ENCODE results near the gene APOL3.
A peak's percentile ranks its signal among the peaks of the same experiment; 100 is the strongest.
"Not testable (repeated sequence)": the region's sequence is repeated elsewhere in the genome, so short reads cannot be mapped to it uniquely, and the experiment has no call there.

Gene APOL3, protein sequence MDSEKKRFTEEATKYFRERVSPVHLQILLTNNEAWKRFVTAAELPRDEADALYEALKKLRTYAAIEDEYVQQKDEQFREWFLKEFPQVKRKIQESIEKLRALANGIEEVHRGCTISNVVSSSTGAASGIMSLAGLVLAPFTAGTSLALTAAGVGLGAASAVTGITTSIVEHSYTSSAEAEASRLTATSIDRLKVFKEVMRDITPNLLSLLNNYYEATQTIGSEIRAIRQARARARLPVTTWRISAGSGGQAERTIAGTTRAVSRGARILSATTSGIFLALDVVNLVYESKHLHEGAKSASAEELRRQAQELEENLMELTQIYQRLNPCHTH

DNA sequence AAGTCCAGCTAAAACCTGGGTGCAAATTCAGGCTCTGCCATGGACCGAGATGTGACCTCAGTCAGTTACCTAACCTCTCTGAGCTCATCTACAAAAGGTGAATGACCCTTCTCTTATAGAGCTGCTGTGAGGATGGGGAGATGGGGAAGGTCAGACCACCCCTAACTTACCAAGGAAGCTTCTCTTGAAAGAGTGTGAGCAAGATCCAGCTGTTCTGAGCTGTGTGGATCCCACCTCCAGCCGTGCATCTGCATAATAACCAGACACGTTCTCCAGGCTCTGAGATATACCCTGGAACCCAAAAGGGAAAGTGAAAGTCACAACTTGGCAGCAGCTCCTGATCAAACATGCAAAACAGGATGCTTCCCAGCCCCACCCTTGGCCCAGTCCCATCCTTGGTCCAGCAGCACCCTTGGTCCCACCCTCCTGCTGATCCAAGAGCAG is at the start of gene APOL3:
TSS of gene APOL3 (minus strand) at position 257 of the 444 bp plus-strand sequence. CDS start 11,700 bp downstream, outside the sequence.
- peak in 1 of 2 experiments; percentile 9 for DNase-seq (ENCODE audit: low read depth in 1 of 2, low spot score in 1 of 2)
- TF ChIP-seq JUND (IDR thresholded peaks at IDR 0.05; ENCODE audit: low read depth), result no peak
- in situ Hi-C loops (cut with HindIII; ENCODE audit: low pct_unique_long_range_greater_than_20kb, low sequenced_read_pairs), result no loop called here

DNA sequence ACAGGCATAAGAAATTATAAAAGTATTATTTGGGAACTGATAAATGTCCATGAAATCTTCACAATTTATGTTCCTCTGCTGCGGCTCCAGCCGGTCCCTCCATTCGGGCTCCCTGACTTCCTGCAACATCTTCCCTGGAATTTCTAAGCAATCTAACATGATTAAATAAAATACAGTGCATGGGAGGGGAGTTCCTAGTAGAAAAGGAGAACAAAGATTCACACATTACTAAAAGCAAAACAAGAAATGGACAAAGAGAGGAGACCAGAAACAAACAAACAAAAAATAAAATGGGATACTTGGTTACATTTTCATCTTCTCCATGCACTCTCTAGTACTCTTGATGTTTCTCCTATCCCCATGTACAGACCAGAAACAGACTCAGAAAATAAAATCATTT is 49.7 kb upstream of the APOL3 start:
- DNase-seq (ENCODE audit: low read depth in 1 of 2, low spot score in 1 of 2), result no peak
- in situ Hi-C loops (cut with HindIII; ENCODE audit: low pct_unique_long_range_greater_than_20kb, low sequenced_read_pairs), result no loop called here

DNA sequence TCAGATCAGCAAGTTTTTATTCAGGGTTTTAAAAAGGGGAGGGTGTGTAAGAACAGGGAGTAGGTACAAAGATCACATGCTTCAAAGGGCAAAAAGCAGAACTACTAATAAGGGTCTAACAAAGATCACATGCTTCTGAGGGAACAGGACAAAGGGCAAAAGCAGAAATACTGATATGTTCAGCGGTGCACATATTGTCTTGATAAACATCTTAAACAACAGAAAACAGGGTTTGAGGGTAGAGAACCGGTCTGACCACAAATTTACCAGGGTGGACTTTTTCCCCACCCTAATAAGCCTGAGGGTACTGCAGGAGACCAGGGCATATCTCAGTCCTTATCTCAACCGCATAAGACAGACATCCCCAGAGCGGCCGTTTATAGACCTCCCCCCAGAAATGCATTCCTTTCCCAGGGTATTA is 48.9 kb upstream of the APOL3 start:
- in situ Hi-C loops (cut with HindIII; ENCODE audit: low pct_unique_long_range_greater_than_20kb, low sequenced_read_pairs); DNase-seq (ENCODE audit: low read depth in 1 of 2, low spot score in 1 of 2): not testable (repeated sequence)

More for the DNA sequence above, 49.7 kb upstream of the APOL3 start:
- no peak for TF ChIP-seq JUND (IDR thresholded peaks at IDR 0.05; ENCODE audit: low read depth)

DNA sequence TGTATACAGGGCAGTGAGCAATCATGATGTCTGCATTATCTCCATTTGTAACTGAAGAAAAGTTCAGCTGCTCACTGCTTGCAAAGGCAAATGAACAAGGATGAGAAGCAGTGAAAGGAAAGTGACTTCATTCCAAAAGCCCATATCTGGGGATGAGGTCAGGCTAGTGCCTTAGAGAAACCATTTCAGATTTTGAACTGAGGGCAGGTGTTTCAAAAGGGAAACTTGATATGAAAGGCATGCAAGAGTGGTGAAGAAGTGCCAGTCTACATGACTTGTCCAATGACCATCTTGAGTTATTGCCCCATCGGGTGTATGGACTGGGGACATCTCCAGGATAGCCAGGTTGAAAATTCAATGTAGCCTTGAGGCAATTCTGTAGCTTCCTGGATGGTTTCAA is 48.4 kb upstream of the APOL3 start:
- in situ Hi-C loops (cut with HindIII; ENCODE audit: low pct_unique_long_range_greater_than_20kb, low sequenced_read_pairs), result no loop called here
- DNase-seq (ENCODE audit: low read depth in 1 of 2, low spot score in 1 of 2), result no peak
- TF ChIP-seq JUND (IDR thresholded peaks at IDR 0.05; ENCODE audit: low read depth), result no peak

DNA sequence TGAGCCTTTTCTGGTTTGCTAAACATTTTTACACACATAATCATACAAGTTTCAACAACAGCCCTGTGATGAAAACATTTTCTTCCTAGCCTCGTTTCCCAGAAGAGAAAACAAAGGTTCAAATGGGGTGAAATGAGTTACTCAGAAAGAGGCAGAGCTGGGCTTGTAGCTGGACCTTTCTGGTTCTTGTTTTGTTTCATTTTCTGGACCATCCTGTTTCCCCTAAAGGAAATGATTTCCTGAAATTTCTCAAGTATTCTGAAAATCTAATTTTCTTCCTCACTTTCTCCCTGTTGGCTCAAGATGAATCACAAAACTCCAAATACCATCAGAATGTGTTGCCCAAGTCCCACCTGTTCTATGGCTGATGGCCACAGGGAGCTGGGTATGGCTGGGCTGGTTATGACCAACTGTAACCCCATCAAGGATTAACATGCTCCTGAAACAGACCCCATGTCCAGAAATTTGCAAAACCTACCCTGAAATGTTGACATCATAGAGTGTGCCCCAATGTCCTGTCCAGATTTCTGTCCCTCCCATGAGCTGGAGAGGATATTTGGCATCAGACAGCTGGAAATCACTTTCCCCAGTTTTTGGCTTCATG is 47.7 kb upstream of the APOL3 start:
- no peak for TF ChIP-seq JUND (IDR thresholded peaks at IDR 0.05; ENCODE audit: low read depth)
- in situ Hi-C loops (cut with HindIII; ENCODE audit: low pct_unique_long_range_greater_than_20kb, low sequenced_read_pairs), result no loop called here
- DNase-seq (ENCODE audit: low read depth in 1 of 2, low spot score in 1 of 2), result no peak

DNA sequence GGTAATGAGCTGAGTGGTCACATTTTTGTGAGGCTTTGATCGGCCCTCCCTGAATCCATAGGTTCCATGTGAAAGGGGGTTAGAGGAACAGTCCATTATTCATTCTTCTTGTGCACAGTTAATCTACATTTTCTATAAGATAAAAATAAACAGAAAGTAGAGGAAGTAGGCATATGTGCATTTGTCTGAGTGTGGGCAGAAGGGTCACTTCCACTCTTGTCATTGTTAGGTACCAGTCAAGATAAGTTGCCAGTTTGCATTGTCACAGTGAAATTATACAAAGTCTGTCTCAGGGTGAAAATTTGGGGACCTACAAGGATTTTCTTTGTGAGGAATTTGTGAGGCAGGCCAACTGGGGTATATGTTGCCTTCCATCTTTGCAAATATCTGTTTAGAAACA is 45.7 kb upstream of the APOL3 start:
- in situ Hi-C loops (cut with HindIII; ENCODE audit: low pct_unique_long_range_greater_than_20kb, low sequenced_read_pairs), result no loop called here
- no peak for TF ChIP-seq JUND (IDR thresholded peaks at IDR 0.05; ENCODE audit: low read depth)
- DNase-seq (ENCODE audit: low read depth in 1 of 2, low spot score in 1 of 2), result no peak

DNA sequence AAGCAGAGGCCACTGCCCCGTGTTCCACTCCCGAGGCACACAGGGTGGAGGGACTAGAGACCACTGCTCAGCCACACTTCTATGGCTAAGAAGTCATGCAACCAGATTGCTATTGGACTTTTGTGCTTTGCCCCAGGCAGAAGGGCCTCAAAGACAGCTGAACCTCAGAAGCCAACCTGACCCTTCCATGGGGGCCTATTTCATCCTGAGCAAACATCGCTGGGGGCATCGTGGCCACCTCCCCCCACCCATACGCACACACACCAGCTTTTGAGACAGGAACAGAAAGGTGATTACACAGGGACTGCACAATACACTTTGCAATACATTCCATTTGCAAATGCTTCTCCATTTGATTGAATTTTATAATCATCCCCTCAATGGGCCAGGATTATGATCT is 45.0 kb upstream of the APOL3 start:
- in situ Hi-C loops (cut with HindIII; ENCODE audit: low pct_unique_long_range_greater_than_20kb, low sequenced_read_pairs); DNase-seq (ENCODE audit: low read depth in 1 of 2, low spot score in 1 of 2): not testable (repeated sequence)

DNA sequence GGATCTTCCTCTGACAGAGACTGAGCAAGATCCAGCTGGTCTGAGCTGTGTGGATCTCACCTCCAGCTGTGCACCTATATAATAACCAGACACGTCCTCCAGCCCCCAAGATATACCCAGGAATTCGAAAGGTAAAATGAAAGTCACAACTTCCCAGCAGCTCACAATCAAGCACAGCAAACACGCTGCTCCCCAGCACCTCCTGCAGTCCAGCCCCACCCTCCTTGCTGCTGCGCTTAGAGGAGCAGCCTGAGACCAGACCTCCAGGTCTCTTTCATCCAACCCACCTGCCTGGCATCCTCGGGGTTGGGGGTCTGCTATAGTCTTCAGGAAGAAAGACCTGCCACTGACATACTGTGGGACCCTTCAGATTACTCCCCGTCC is 44.1 kb upstream of the APOL3 start:
- in situ Hi-C loops (cut with HindIII; ENCODE audit: low pct_unique_long_range_greater_than_20kb, low sequenced_read_pairs), result no loop called here
- no peak for DNase-seq (ENCODE audit: low read depth in 1 of 2, low spot score in 1 of 2)
- TF ChIP-seq JUND (IDR thresholded peaks at IDR 0.05; ENCODE audit: low read depth), result no peak

DNA sequence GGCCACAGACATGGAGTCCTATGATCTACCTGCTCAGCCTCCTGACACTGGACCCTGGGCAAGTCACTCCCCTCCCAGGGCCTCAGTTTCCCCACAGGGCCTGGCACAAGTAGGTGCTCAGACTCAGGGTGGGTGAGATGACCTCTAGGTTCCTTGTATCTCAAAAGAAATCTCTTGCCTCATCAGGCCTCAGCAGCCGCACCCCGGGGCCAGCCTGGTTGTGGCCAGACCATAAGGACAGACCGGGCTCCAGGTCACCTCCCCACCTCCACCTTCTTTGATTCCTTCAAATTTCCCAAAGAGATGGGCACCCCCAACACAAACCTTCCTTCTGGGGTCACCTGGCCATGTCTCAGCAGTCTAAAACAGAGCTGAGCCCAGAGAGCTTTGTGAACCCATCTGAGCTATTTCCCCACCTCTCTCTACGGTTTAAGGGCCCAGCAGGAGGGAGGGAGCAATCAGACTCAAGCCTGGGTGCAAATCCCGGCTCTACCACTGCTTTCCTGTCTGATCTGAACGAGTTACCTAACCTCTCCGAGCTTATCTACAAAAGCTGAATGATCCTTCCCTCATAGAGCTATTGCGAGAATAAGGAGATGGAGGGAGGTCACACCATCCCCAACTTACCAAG is 43.6 kb upstream of the APOL3 start:
- in situ Hi-C loops (cut with HindIII; ENCODE audit: low pct_unique_long_range_greater_than_20kb, low sequenced_read_pairs), result no loop called here
- no peak for TF ChIP-seq JUND (IDR thresholded peaks at IDR 0.05; ENCODE audit: low read depth)
- no peak for DNase-seq (ENCODE audit: low read depth in 1 of 2, low spot score in 1 of 2)

DNA sequence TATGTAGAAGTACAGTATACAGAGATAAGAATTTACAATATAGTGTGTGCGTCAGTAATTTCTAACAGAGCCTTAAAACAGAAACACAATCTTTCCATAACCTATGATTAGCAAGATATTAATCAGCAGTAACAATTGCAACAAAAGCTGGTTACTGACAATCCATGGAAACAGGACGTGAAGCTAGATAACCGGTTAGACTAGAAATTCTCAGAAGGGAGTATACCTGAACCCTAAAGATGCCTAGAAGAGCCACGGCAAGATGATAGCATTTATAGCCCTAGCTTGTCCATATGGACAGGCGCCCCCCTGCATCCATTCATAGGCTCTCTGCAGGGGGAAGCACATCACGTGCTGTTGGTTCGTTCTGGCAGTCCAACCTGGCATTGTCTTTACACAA is 42.9 kb upstream of the APOL3 start:
- in situ Hi-C loops (cut with HindIII; ENCODE audit: low pct_unique_long_range_greater_than_20kb, low sequenced_read_pairs), result not testable (repeated sequence)
- DNase-seq (ENCODE audit: low read depth in 1 of 2, low spot score in 1 of 2), result peak in 1 of 2 experiments; percentile 33

DNA sequence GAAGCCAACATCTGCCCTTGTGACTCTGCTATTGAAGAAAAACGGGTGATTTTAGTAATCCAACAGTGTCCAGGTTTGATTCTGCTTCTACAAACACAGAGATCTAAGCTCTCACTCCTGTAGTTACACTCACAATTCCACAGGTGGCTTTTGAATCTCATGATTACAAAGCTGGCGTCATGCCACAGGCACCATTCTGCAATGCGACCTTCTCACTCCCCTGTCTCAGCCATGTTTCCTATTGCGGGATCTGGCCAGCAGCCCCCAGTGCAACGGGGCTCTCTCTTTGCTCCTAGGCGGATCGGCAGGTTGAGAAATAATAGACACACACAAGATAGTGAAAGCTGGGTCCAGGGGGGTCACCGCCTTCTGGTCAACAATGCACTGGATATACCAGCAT is 42.4 kb upstream of the APOL3 start:
- DNase-seq (ENCODE audit: low read depth in 1 of 2, low spot score in 1 of 2), result peak in 1 of 2 experiments; percentile 29
- in situ Hi-C loops (cut with HindIII; ENCODE audit: low pct_unique_long_range_greater_than_20kb, low sequenced_read_pairs), result not testable (repeated sequence)

DNA sequence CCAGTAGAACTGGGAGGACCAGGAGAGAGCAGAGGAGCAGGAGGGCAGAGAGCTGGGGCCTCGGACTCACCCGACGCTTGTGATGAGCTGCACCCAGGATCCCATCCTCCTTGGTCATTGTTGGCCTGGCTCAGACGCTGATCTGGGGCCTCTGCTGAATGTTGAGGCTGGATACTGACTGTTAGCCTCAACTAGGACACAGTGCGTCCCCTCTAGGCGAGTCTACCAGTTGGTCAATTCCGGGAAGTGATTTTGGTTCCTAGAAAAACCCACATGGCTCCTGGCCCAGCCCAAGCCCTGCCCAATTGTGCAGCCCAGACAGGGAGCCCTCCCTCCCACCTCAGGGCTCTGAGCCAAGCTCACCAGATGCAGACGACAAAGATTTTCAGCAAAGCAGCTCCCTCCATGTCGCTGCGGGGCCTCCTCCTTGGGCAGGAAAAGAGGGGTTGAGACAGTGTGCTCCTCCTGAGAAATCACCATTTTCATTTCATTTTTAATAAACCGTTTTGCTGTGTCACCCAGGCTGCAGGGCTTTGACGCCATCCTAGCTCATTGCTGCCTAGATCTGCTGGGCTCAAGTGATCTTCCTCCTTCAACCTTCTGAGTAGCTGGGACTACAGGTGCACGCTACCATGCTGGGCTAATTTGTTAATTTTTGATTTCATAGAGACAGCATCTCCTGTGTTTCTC is 41.2 kb upstream of the APOL3 start, which contains the start of gene APOL4:
TSS of gene APOL4 (minus strand) at position 180 of the 690 bp plus-strand sequence. CDS start at position 105, 75 bp downstream.
- DNase-seq (ENCODE audit: low read depth in 1 of 2, low spot score in 1 of 2), result no peak
- no peak for TF ChIP-seq JUND (IDR thresholded peaks at IDR 0.05; ENCODE audit: low read depth)
- in situ Hi-C loops (cut with HindIII; ENCODE audit: low pct_unique_long_range_greater_than_20kb, low sequenced_read_pairs), result no loop called here

DNA sequence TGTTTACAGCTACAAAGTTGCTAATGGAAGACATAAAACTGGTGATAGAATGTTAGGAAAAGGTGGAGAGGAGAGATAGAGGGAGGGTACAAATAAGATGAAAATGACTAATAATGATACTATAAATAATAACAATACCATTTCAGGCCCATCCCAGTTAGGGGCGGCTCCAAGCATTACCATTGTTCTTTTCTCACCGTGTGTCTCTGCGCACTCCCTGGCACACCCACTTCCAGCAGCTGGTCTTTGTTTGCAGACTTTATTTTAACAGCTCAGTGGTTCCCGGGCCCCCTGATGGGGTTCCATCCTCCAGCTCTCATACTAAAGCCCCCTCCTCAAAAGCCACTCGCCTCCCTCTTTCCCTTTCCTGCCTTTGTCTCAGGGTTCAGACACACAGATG is 40.5 kb upstream of the APOL3 start:
- in situ Hi-C loops (cut with HindIII; ENCODE audit: low pct_unique_long_range_greater_than_20kb, low sequenced_read_pairs); DNase-seq (ENCODE audit: low read depth in 1 of 2, low spot score in 1 of 2): not testable (repeated sequence)
